CD4-positive, alpha-beta T cell (primary cell): ENCODE data around the gene EVC2. TPM values are rescaled to one million over a fixed set of nuclear protein-coding genes. Genes with fewer than 3 reads are reported as not detected.

Source experiments
- ATAC-seq: fragments of 200-7000 bp; cut with Tn5 transposase; one replicate; pipeline ENCODE4 v1.10.0; 2022; ENCODE audit warnings: mild to moderate bottlenecking; ENCODE audit not compliant: poor library complexity
- CTCF ChIA-PET: fragments of 350-600 bp; sonication (Branson Sonifier 250); formaldehyde crosslinking; loops from one replicate; lab custom pipeline; 2021; ENCODE audit warnings: antibody characterized with exemption, inconsistent platforms; lab: Charles Lee
- POLR2A ChIA-PET: fragments of 350-600 bp; sonication (Branson Sonifier 250); formaldehyde crosslinking; loops from one replicate; lab custom pipeline; 2021; ENCODE audit warnings: antibody characterized with exemption, inconsistent platforms; lab: Charles Lee
- DNase-seq, 14 experiments: peaks; one replicate each; pipeline ENCODE4 v3.0.0-alpha.2; 2013 to 2020; ENCODE audit warnings: mixed read lengths in 2 of 14
- H3K27ac ChIP-seq, 2 donors: one replicate each; pipeline versions ENCODE4 v1.5.1 to v1.7.0; 2013; ENCODE audit warnings: low read length in 2 of 2, low read depth in 1 of 2, mild to moderate bottlenecking in 1 of 2
- H3K27me3 ChIP-seq, 2 experiments: 1 replicate in 1 of 2; 2 replicates in 1 of 2; pipeline versions ENCODE4 v1.6.1 to v1.7.0; 2013; ENCODE audit warnings: low read length in 2 of 2, control low read depth in 1 of 2, mild to moderate bottlenecking in 1 of 2, moderate library complexity in 1 of 2; ENCODE audit not compliant: insufficient read depth in 2 of 2, control insufficient read depth in 1 of 2
- H3K36me3 ChIP-seq: one replicate; pipeline ENCODE4 v1.6.1; 2013; ENCODE audit warnings: low read length, control low read depth; ENCODE audit not compliant: insufficient read depth
- H3K4me1 ChIP-seq: one replicate; pipeline ENCODE4 v1.6.1; 2013; ENCODE audit warnings: low read length, control low read depth; ENCODE audit not compliant: insufficient read depth
- H3K4me3 ChIP-seq: one replicate; pipeline ENCODE4 v1.5.1; 2013; ENCODE audit warnings: mild to moderate bottlenecking, low read length, moderate library complexity
- H3K9me3 ChIP-seq, 2 experiments: 1 replicate in 1 of 2; 2 replicates in 1 of 2; pipeline versions ENCODE4 v1.6.1 to v1.7.0; 2013; ENCODE audit warnings: low read length in 2 of 2, mild to moderate bottlenecking in 2 of 2, control low read depth in 1 of 2, moderate library complexity in 1 of 2; ENCODE audit not compliant: control insufficient read depth in 1 of 2, insufficient read depth in 1 of 2
- H3K27ac Mint-ChIP-seq: one replicate; pipeline ENCODE4 v1.8.0; 2020; ENCODE audit warnings: mixed read lengths
- H3K27me3 Mint-ChIP-seq: one replicate; pipeline ENCODE4 v1.8.0; 2021; ENCODE audit warnings: mixed read lengths
- H3K36me3 Mint-ChIP-seq: one replicate; pipeline ENCODE4 v1.8.0; 2021; ENCODE audit warnings: low read depth, mixed read lengths
- H3K4me1 Mint-ChIP-seq: one replicate; pipeline ENCODE4 v1.8.0; 2021; ENCODE audit warnings: low read depth, mixed read lengths
- H3K4me3 Mint-ChIP-seq: one replicate; pipeline ENCODE4 v1.8.0; 2020; ENCODE audit warnings: mild to moderate bottlenecking, mixed read lengths
- H3K9me3 Mint-ChIP-seq: one replicate; pipeline ENCODE4 v1.8.0; 2020; ENCODE audit warnings: mixed read lengths
- intact Hi-C, 2 experiments: fragments of 100-400 bp; cut with DNase I in 1 of 2; cut with micrococcal nuclease in 1 of 2; formaldehyde crosslinking; loops; one replicate each; pipeline versions ENCODE4 v1.15.1 to v1.9.0; 2023 to 2025; cut with DNase I, micrococcal nuclease
- total RNA-seq, 174 experiments: library from RNA in 2 of 174; stranded (reverse) in 2 of 174; gene quantifications; one replicate each; pipeline ENCODE4 v1.2.3 and lab custom pipeline; 2021 to 2026
- TF ChIP-seq, protein P1 (sequence below): fragments of 200-600 bp; IDR thresholded peaks from one replicate; pipeline ENCODE4 v1.8.0; 2022; ENCODE audit warnings: antibody characterized with exemption, mild to moderate bottlenecking

EVC2 gene
- total RNA-seq, 2 experiments from 2014 or later, result 1.1 to 1.3 TPM

DNA sequence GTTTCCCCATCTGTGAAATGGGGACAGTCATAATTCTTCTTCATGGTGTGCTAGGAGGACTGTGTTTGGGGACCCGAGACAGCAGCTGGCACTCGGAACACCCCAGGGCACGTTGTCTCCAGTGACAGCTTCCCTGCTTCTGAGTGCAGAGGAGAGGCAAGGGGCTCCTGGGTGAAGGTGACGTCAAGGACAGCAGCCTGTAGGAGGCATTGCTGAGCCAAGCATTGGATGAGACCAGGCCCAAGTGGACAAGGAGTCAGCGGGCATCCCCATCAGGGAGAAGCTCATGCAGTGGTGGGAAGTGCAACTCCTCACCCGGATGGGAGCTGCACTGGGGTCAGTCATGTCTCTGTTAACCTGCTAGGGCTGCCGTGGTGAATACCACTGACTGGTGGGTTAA, 48.7 kb upstream of the EVC2 start:
- POLR2A ChIA-PET, result no interaction called here
- TF ChIP-seq, protein P1, sequence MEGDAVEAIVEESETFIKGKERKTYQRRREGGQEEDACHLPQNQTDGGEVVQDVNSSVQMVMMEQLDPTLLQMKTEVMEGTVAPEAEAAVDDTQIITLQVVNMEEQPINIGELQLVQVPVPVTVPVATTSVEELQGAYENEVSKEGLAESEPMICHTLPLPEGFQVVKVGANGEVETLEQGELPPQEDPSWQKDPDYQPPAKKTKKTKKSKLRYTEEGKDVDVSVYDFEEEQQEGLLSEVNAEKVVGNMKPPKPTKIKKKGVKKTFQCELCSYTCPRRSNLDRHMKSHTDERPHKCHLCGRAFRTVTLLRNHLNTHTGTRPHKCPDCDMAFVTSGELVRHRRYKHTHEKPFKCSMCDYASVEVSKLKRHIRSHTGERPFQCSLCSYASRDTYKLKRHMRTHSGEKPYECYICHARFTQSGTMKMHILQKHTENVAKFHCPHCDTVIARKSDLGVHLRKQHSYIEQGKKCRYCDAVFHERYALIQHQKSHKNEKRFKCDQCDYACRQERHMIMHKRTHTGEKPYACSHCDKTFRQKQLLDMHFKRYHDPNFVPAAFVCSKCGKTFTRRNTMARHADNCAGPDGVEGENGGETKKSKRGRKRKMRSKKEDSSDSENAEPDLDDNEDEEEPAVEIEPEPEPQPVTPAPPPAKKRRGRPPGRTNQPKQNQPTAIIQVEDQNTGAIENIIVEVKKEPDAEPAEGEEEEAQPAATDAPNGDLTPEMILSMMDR, result no peak
- Mint-ChIP-seq H3K36me3 (no peaks in the 10 kb centered on the region), H3K27me3 (no peaks in the 10 kb centered on the region), H3K9me3 (no peaks in the 10 kb centered on the region), H3K4me1 (no peaks in the 10 kb centered on the region), H3K4me3 (no peak overlapping the region), H3K27ac (no peak overlapping the region)
- peaks cover 0 to 41% of the 10 kb centered on the region in 2 experiments for H3K9me3 ChIP-seq
- no peaks in the 10 kb centered on the region for H3K36me3 ChIP-seq
- no peaks in the 10 kb centered on the region for H3K4me1 ChIP-seq
- intact Hi-C loops, result no loop called here
- CTCF ChIA-PET, result no interaction called here
- no peak for ATAC-seq
- H3K27me3 ChIP-seq, result no peaks in the 10 kb centered on the region
- no peak for DNase-seq
- H3K4me3 ChIP-seq, result no peak overlapping the region
- H3K27ac ChIP-seq, result no peak overlapping the region

- ChIA-PET POLR2A (no interaction called here), CTCF (no interaction called here)
- intact Hi-C loops, result no loop called here
- Mint-ChIP-seq H3K27ac (no peak overlapping the region), H3K4me1 (no peaks in the 10 kb centered on the region), H3K9me3 (no peaks in the 10 kb centered on the region), H3K27me3 (no peaks in the 10 kb centered on the region), H3K4me3 (no peak overlapping the region), H3K36me3 (no peaks in the 10 kb centered on the region)
- Histone ChIP-seq H3K9me3 (peaks cover 0 to 49% of the 10 kb centered on the region in 2 experiments), H3K4me3 (no peak overlapping the region), H3K27me3 (no peaks in the 10 kb centered on the region), H3K36me3 (no peaks in the 10 kb centered on the region), H3K4me1 (no peaks in the 10 kb centered on the region), H3K27ac (no peak overlapping the region)
- TF ChIP-seq, protein P1, result no peak
- ATAC-seq (no peak), DNase-seq (no peak)
These were observed 47.9 kb upstream of the EVC2 start for GRCh38 chr4:5756271-5756670.

DNA sequence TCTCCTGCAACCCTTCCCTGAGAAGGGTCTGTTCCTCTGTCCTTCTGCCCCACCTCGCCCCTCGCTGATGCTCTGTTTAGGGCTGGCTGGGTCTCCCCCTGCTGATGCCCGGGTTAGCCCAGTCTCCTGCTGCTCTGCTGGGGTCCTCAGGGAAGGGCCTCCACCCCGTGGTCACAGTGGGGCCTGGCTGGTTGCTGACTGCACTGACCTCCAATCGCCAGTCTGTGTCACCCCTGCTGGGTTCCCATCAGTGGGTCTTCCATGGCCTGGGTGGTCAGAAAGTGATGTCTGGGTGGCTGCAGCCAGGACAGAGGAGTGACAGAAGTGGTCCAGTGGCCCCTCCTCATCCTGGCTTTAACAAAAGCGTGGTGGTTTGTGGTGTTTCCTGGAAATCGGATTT, 47.3 kb upstream of the EVC2 start:
- Mint-ChIP-seq H3K4me3 (no peak overlapping the region), H3K27ac (no peak overlapping the region), H3K36me3 (no peaks in the 10 kb centered on the region), H3K9me3 (no peaks in the 10 kb centered on the region), H3K4me1 (no peaks in the 10 kb centered on the region), H3K27me3 (no peaks in the 10 kb centered on the region)
- ATAC-seq, result no peak
- no peak overlapping the region for H3K4me3 ChIP-seq
- no peaks in the 10 kb centered on the region for H3K36me3 ChIP-seq
- ChIA-PET POLR2A (no interaction called here), CTCF (no interaction called here)
- intact Hi-C loops, result no loop called here
- no peaks in the 10 kb centered on the region for H3K27me3 ChIP-seq
- no peak for DNase-seq
- TF ChIP-seq, protein P1, result no peak
- H3K4me1 ChIP-seq, result no peaks in the 10 kb centered on the region
- H3K9me3 ChIP-seq, result peaks cover 0 to 46% of the 10 kb centered on the region in 2 experiments
- H3K27ac ChIP-seq, result no peak overlapping the region
